NCI-H748 (cell line): Measurements from ENCODE around the gene ZNF536.

Experiments
- DNase-seq: peaks from one replicate; lab custom pipeline; 2025; ENCODE audit not compliant: unreplicated experiment; lab: John Stamatoyannopoulos, UW

The ZNF536 gene

GRCh38 chr19:30557927-30558557, 185.9 kb downstream of the ZNF536 start:
- DNase-seq = no peak

DNA sequence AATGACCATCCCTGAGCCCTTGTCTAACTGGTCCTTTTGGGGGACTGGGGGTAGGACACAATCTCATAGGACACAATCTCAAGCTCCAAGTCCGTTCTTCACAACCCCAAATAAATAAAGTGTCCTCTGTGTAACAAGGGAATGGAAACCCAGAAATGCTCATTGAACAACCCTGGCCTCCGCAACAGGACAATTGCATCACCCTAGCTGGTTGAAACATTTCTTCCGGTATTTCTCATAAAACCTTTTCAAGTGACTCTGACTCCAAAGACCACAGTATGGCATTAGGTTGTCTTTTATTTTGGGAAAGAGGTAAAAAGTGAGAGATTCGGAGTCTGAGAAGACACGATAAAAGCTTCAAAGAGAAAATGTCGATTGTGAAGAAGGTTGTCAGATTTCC, 186.6 kb downstream of the ZNF536 start:
- DNase-seq = no peak

GRCh38 chr19:30559446-30559845, 187.3 kb downstream of the ZNF536 start:
- DNase-seq = no peak

DNA sequence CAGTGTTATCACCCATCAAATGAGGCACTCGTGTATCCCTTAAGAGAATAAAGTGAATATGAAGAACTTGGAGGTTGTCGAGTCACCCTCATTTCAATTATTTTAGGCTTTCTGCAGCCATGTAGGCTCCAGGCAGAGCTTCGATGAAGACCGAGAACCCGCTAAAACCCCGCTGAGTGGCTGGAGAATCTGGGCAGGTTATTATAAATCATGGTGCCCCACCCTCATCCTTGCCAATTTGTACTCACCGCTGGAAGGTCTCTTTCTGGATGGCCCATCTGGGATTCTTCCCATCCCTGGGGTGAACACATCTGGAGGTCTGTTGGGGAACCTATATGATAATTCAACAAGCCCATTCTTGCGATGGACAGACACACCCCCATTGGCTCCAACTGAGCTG, 190.8 kb downstream of the ZNF536 start:
- DNase-seq = no peak

- no peak for DNase-seq
Observed at GRCh38 chr19:30563691-30564090, 191.5 kb downstream of the ZNF536 start.

GRCh38 chr19:30564551-30565011, 192.4 kb downstream of the ZNF536 start:
- DNase-seq = peak; percentile 18

GRCh38 chr19:30565636-30566035, 193.5 kb downstream of the ZNF536 start:
- no peak for DNase-seq

DNA sequence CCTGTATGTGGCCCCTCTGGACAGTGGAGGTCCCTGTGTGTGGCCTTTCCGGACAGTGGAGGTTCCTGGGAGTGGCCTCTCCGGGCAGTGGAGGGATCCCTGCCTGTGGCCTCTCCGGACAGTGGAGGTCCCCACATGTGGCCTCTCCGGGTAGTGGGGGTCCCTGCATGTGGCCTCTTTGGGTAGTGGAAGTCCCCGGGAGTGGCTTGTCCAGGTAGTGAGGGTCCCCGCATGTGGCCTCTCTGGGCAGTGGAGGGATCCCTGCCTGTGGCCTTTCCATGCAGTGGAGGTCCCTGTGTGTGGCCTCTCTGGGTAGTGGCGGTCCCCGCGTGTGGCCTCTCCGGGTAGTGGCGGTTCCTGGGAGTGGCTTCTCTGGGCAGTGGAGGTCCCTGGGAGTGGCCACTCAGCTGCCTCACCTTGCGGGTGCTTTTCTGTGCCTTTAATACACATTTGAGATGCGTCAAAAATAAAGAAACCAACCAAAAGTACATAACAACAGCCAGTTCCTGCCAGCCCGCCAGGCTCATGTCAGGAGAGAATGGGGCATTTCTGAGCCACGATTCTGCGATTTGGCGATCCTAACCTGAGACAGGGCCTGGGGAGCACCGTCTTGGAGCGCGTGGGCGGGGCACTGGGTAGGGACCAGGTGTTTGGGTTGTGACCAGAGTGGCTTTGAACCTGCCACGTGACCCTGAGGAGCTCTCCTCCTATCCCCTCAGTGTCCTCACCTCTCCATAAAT, 194.7 kb downstream of the ZNF536 start:
- peak; percentile 40 for DNase-seq

DNA sequence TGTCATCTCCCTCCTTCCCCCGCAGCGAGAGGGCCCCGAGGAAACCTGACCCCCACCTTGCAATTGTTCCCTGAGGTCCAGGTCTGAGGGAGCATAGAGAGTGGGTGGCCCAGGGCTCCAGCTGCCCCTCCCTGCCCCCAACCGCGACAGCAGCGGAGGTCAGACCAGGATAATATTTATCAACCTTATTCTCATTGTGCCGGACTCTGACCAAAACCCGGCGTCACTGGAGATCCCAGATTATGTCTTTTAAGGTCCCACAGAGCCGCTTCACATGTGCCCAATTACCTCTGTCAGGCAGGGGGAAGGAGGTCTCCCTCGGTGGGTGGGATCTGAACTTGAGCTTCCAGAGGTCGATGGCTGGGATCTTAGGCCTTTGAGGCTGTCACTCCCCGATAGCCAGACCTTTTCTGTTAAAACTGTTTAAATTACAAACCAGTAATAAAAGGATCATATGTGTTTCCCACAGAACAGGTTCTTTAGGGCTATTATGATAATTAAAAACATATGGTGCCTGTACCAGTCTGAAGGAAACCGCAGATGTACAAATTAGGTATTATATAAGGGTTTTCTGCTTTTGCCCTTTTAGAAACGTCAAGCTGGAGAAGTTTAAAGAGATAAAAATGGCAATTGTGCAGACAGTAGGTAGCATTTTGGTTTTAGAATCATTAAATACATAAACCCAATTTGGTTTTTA, 195.5 kb downstream of the ZNF536 start:
- peak; percentile 65 for DNase-seq

- peak; percentile 71 for DNase-seq
Observed at GRCh38 chr19:30570194-30570593, 198.0 kb downstream of the ZNF536 start.

GRCh38 chr19:30577551-30578105, 205.4 kb downstream of the ZNF536 start:
- DNase-seq = no peak

DNA sequence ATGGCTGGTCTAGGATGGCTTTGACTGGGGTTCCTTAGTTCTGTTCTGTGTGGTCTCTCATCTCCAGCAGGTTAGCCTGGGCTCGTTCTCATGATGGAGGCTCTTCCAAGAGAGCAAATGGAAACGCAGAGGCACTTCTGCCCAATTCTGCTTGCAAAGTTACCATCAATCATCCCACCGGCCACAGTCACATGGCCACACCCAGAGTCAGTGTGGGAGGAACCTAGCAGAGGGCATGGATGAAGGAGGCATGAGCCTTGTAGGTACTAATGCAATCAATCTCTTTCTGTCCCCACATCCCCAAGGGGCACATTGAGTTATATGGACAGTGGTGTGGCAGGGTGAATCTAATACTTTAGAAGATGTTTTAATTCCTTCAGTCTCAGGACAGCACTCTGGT, 207.2 kb downstream of the ZNF536 start:
- no peak for DNase-seq

DNA sequence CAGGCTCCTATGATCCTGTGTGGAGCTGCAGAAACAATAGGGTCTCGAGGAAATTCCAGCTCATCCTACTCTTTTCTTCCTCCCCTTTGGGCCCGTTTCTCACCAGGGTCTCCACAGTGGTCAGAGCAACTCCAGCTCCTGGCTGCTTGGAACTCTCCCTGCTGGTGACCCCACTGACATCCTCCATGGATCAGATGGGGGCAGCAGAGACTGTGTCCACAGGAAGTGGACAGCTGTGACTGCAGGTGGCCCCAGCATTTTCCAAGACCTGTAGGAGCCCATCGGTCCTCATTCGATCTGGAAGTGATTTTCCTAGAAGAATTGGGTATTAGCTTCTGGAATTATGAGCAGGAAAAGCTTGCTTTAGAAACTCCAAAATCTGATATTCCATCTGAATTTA, 208.5 kb downstream of the ZNF536 start:
- no peak for DNase-seq

- DNase-seq = no peak
Observed at GRCh38 chr19:30584090-30584489, 211.9 kb downstream of the ZNF536 start.

DNA sequence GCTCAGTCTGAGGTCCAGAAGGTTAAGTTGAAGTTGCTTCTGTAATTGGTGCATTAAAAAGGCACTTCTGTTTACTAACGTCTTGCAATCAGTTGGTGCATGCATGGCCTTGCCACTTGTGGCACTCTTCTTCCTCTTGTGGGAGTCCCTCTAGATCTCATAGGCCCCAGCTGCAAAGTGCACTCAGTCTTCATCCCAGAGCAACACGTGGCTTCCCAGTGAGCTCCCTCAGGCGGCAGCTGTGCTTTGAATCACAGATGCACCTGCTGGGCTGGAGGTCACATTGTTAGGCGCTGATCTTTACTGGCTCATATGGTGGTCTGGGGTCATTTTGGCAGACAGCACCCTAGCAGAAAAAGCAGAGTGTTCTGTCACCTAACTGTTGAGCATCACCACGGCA, 215.7 kb downstream of the ZNF536 start:
- peak; percentile 26 for DNase-seq

GRCh38 chr19:30590596-30591229, 218.5 kb downstream of the ZNF536 start:
- DNase-seq = no peak

GRCh38 chr19:30593356-30593755, 221.2 kb downstream of the ZNF536 start:
- DNase-seq = no peak

- DNase-seq = no peak
Observed at GRCh38 chr19:30593975-30594745, 222.0 kb downstream of the ZNF536 start.

GRCh38 chr19:30596268-30596667, 224.1 kb downstream of the ZNF536 start:
- no peak for DNase-seq

DNA sequence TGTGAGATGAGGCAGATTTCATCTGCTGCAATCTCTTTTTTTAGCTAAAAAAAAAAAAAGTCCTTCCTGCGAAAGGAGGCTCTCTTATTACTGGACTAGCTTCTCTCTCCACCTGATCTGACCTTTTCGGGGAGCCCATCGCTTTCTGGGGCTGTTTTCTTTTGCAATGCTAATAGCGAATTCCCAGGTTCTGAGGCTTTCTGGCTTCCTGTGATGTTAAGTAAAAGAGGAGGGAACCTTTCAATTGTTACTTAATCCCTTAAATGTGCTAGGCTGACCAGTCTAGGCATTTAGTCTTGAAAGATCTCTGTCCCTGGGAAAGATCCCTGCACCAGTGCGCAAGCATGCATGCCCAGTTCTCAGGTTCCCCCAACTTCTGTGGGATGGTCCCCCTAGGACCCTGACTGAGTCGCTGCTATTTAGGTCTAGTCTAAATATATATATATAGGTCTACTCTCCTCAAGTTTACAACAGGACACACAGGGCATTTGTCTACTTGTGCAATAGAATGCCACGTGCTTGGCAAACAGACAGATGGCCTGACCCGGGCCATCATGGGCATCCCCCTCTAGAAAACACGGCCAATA, 224.7 kb downstream of the ZNF536 start:
- DNase-seq = no peak
